Measurements from ENCODE around the gene AGAP1.

- TF ChIP-seq CTCF (IDR thresholded peaks at IDR 0.05) (no peak), POLR2A (IDR thresholded peaks at IDR 0.05) (no peak)
Observed at GRCh38 chr2:236090027-236090382, 596.2 kb downstream of the AGAP1 start.
